WERI-Rb-1 (cell line): ENCODE measurements around the gene FLT4.

ENCODE experiments used
- DNase-seq: peaks from one replicate; pipeline ENCODE4 v3.0.0-alpha.2; 2020
- H3K27ac ChIP-seq: fragments of 250-450 bp; sonication (Bioruptor Pico); 2 replicates; pipeline ENCODE4 v1.5.1; 2020; ENCODE audit warnings: mild to moderate bottlenecking, moderate library complexity
- H3K27me3 ChIP-seq: fragments of 250-450 bp; sonication (Bioruptor Pico); 2 replicates; pipeline ENCODE4 v1.5.1; 2021; ENCODE audit warnings: mild to moderate bottlenecking, low read depth, moderate library complexity; ENCODE audit not compliant: insufficient read depth, severe bottlenecking
- H3K36me3 ChIP-seq: fragments of 250-450 bp; sonication (Bioruptor Pico); 2 replicates; pipeline ENCODE4 v1.5.1; 2020; ENCODE audit warnings: mild to moderate bottlenecking, moderate library complexity
- H3K4me3 ChIP-seq: 2 replicates; pipeline ENCODE4 v1.5.1; 2011; ENCODE audit warnings: low read depth, mild to moderate bottlenecking, control low read depth, low read length
- H3K9me3 ChIP-seq: fragments of 250-450 bp; sonication (Bioruptor Pico); 2 replicates; pipeline ENCODE4 v1.5.1; 2021; ENCODE audit warnings: mild to moderate bottlenecking, moderate library complexity; ENCODE audit not compliant: severe bottlenecking
- TF ChIP-seq, protein P1 (sequence below): IDR thresholded peaks from 2 replicates; pipeline ENCODE4 v1.5.1; 2011; ENCODE audit warnings: low read depth, mild to moderate bottlenecking, control low read depth, inconsistent platforms, low read length

FLT4 gene

DNA sequence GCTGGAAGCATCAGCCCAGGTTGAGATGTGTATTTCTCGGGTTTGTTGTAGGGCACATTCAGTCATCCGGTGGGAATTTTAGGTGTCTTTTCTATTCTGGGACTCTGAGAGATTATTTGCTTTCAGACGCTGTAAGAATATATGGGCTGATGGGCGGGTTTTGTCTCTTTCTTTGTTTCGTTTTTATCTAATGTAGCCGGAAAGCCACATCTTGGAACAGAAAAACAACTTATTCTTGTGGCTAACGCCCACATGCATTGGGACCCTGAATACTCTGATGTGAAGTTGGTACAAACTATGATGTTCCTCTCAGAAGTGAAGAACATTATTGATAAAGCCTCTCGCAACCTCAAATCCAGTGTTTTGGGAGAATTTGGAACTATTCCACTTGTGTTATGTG is 80.5 kb downstream of the FLT4 start:
- DNase-seq, result no peak
- no peaks in the 10 kb centered on the region for H3K27me3 ChIP-seq
- H3K27ac ChIP-seq, result no peak overlapping the region
- H3K9me3 ChIP-seq, result no peaks in the 10 kb centered on the region
- H3K36me3 ChIP-seq, result peaks cover 24% of the 10 kb centered on the region
- TF ChIP-seq, protein P1, sequence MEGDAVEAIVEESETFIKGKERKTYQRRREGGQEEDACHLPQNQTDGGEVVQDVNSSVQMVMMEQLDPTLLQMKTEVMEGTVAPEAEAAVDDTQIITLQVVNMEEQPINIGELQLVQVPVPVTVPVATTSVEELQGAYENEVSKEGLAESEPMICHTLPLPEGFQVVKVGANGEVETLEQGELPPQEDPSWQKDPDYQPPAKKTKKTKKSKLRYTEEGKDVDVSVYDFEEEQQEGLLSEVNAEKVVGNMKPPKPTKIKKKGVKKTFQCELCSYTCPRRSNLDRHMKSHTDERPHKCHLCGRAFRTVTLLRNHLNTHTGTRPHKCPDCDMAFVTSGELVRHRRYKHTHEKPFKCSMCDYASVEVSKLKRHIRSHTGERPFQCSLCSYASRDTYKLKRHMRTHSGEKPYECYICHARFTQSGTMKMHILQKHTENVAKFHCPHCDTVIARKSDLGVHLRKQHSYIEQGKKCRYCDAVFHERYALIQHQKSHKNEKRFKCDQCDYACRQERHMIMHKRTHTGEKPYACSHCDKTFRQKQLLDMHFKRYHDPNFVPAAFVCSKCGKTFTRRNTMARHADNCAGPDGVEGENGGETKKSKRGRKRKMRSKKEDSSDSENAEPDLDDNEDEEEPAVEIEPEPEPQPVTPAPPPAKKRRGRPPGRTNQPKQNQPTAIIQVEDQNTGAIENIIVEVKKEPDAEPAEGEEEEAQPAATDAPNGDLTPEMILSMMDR, result no peak
- no peak overlapping the region for H3K4me3 ChIP-seq

DNA sequence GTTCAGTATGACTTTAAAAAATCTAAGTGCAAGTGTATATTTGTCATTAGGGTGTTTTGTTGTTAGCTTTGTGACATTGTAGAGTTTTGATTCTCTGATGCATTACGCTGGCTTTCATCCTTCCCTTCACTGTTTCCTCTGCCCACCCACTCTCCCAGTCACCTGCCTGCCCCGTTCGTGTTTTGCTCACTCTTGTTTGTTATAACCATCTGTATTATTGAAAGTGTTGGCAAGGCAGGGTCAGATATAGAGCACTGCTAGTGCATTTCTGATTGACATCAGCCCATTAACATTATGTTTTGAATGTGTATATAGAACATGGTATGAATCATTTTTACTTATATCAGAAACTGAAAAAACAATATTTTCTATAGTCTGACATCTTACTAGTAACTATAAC is 85.4 kb downstream of the FLT4 start:
- Histone ChIP-seq H3K27me3 (no peaks in the 10 kb centered on the region), H3K36me3 (peaks cover 19% of the 10 kb centered on the region), H3K27ac (no peak overlapping the region), H3K9me3 (no peaks in the 10 kb centered on the region), H3K4me3 (no peak overlapping the region)
- DNase-seq, result no peak
- TF ChIP-seq, protein P1, result no peak

DNA sequence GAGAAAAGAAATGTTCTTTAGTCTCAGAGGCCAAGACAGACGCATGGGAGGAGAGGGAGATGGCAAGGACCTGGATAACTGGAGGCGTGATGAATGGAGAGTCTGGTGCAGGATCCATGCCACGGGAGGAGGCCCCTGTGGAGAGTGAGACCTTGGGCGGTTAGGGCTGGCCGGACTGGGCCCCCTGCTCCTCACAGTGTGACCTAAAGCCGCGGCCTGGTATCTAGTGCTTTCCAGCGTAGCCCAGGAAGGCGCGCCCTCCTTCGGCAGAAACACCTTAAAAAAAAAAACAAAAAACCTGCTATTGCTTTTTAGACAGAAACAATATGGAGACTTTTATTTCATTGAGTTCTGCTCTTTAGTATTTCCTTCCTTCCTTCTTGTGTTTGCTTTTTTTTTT is 91.2 kb downstream of the FLT4 start:
- Histone ChIP-seq H3K4me3 (no peak overlapping the region), H3K9me3 (no peaks in the 10 kb centered on the region), H3K27me3 (no peaks in the 10 kb centered on the region), H3K36me3 (peaks cover 7% of the 10 kb centered on the region), H3K27ac (no peak overlapping the region)
- TF ChIP-seq, protein P1, result no peak
- no peak for DNase-seq

DNA sequence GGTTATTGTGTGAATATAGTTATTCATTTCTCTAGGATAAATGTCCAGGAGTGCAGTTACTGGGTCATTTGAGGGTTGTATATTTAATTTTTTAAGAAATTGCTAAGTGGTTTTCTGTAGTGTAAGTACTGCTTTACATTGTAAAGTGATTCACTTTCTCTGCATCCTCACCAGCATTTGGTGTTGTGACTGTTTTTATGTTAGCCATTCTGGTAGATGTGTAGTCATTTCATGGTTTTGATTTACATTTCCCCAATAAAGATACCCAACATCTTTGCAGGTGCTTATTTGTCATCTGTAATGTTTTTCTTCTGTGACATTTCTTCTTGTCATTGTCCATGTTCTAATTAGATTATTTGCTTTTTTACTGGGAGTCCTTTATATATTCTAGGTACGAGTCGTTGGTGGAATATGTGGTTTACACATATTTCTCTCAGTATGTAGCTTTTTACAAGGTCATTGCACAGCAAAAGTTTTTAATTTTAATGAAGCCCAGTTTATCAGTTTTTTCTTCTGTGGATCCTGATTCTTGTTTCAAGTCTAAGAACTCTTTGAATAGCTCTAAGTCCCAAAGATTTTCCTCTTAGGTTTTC is 92.1 kb downstream of the FLT4 start:
- Histone ChIP-seq H3K27ac (no peak overlapping the region), H3K27me3 (no peaks in the 10 kb centered on the region), H3K36me3 (peaks cover 7% of the 10 kb centered on the region), H3K4me3 (no peak overlapping the region), H3K9me3 (no peaks in the 10 kb centered on the region)
- TF ChIP-seq, protein P1, result no peak
- DNase-seq, result no peak

DNA sequence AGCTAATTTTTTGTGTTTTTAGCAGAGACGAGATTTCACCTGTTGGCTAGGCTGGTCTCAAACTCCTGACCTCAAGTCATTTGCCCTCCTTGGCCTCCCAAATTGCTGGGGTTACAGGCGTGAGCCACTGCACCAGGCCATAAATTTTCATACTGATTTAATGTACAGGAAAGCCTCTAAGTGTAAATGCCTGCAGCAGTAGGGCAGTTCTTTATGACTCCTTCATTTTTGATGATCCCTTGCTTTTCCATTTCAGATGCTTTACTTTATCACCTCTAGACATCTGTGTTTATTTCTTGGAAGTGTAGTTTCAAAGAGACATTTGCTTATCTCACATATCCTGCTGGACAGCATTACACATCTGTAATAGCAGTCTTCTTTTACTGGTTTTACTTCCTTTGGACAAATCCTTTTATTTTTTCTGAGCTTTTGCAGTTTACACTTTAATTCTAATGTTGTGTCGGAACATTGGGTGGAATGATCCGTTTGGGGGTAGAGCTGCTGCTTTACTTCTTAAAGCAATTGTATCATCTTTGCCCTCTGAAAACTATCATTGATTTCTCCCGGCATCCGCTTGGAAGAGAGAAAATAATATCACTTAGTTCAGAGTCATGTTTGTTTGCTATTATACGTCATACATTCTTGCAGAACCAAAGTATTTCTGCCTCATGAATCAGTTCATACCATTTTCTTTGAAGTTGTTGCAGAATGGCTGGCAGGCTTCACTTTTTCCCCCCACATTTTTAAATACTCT is 94.1 kb downstream of the FLT4 start:
- Histone ChIP-seq H3K27ac (no peak overlapping the region), H3K4me3 (no peak overlapping the region), H3K36me3 (peaks cover 7% of the 10 kb centered on the region; the same call in 1 of the 2 replicates), H3K27me3 (no peaks in the 10 kb centered on the region), H3K9me3 (no peaks in the 10 kb centered on the region)
- TF ChIP-seq, protein P1, result no peak
- no peak for DNase-seq
